ENCODE measurements around the gene USP16.
"Not testable (repeated sequence)": the region's sequence is repeated elsewhere in the genome, so short reads cannot be mapped to it uniquely, and the experiment has no call there.

The USP16 gene

DNA sequence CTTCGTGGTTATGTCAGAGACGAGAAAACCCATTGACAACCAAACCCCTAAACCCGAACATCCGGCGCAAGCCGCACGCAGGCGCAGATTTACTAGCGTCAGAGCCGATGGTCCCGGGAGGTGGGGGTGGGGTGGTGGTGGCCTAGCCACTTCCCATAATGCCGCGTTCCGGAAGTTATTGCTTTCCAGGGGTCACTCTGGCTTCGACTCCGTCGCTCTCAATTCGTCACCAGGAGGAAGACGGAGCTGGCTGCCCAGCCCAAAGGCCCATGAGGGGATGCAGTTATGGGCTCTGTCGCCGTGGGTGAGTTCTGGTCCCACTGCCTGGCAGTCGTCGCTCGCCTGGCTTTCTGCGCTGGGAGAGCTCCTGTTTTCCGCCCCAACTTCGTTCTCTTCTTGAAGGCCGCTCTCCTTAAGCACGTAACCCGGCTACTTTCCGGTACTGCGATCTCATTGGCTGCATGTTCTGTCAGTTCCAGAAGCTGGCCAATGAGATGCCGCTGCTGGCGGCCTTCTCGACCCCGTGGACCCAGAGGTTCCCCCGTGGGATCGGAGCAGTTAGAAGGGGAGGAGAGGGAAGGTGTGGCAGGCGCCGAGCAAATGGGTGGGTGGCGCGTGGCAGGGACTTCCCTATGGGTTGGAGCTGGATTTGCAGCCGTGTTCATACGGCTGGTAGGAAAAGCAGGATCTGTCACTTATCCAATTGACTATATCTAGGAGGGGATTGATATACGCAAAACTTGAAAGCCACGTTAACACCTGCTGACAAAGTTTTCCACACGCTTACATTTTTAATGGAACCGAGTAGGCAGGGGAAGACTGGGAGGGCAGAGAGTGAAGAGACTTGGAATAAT, at the start of gene USP16:
TSS of gene USP16 (plus strand) at position 195 of the 854 bp plus-strand sequence. CDS start 3,246 bp downstream, outside the sequence.
- Histone ChIP-seq H3K27me3 (replicated peaks; ENCODE audit: control insufficient read depth, insufficient read depth, low read length) (no peaks in the 10 kb centered on the region), H3K4me3 (replicated peaks; ENCODE audit: low read depth, low read length) (peak within 1 kb of the TSS; percentile 79), H3K36me3 (ENCODE audit: control insufficient read depth, insufficient read depth, low read length) (no peaks in the 10 kb centered on the region)
- TF ChIP-seq, protein P1, sequence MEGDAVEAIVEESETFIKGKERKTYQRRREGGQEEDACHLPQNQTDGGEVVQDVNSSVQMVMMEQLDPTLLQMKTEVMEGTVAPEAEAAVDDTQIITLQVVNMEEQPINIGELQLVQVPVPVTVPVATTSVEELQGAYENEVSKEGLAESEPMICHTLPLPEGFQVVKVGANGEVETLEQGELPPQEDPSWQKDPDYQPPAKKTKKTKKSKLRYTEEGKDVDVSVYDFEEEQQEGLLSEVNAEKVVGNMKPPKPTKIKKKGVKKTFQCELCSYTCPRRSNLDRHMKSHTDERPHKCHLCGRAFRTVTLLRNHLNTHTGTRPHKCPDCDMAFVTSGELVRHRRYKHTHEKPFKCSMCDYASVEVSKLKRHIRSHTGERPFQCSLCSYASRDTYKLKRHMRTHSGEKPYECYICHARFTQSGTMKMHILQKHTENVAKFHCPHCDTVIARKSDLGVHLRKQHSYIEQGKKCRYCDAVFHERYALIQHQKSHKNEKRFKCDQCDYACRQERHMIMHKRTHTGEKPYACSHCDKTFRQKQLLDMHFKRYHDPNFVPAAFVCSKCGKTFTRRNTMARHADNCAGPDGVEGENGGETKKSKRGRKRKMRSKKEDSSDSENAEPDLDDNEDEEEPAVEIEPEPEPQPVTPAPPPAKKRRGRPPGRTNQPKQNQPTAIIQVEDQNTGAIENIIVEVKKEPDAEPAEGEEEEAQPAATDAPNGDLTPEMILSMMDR (IDR thresholded peaks at IDR 0.05; ENCODE audit: insufficient read depth, low read length, poor library complexity, severe bottlenecking): no peak
- DNase-seq (ENCODE audit: extremely low read depth, insufficient read length): peak; percentile 98

DNA sequence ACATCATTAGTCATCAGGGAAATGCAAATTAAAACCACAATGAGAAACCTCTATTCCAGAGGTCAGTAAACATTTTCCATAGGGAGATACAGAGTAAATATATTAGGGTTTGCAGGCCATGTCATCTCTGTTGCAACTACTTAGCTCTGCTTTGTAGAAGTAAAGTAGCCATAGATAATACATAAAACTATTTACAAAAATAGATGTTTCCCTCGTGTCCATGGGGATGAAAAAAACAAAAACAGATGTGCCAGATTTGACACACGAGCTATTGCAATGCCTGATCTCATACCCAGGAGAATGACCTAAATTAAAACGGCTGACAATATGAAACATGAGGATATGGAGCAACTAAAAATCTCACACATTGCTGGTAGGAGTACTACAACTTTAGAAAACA, 49.1 kb upstream of the USP16 start:
- no peak overlapping the region for H3K4me3 ChIP-seq (replicated peaks; ENCODE audit: low read depth, low read length)
- TF ChIP-seq, protein P1 (IDR thresholded peaks at IDR 0.05; ENCODE audit: insufficient read depth, low read length, poor library complexity, severe bottlenecking): no peak
- no peak for DNase-seq (ENCODE audit: extremely low read depth, insufficient read length)
- no peaks in the 10 kb centered on the region for H3K27me3 ChIP-seq (replicated peaks; ENCODE audit: control insufficient read depth, insufficient read depth, low read length)
- H3K36me3 ChIP-seq (ENCODE audit: control insufficient read depth, insufficient read depth, low read length): peaks cover 4% of the 10 kb centered on the region

DNA sequence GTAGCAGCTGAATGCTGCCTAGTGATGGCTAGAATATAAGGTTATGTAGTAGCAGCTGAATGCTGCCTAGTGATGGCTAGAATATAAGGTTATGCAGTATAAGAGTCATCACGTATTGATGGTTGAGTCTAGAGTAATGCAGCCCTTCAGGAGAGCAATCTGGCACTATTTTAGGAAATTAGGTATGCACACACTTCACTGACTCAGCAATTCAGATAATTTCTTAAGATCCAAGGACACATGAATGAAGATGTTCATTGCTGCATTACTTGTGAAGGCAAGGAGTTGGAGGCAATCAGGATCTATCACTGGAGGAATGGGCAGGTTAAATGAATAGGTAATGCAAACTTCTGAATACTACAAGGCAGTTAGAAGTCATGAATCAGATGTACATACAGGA, 45.4 kb upstream of the USP16 start:
- TF ChIP-seq, protein P1 (IDR thresholded peaks at IDR 0.05; ENCODE audit: insufficient read depth, low read length, poor library complexity, severe bottlenecking): no peak
- Histone ChIP-seq H3K27me3 (replicated peaks; ENCODE audit: control insufficient read depth, insufficient read depth, low read length) (no peaks in the 10 kb centered on the region), H3K4me3 (replicated peaks; ENCODE audit: low read depth, low read length) (no peak overlapping the region), H3K36me3 (ENCODE audit: control insufficient read depth, insufficient read depth, low read length) (peaks cover 9% of the 10 kb centered on the region)
- no peak for DNase-seq (ENCODE audit: extremely low read depth, insufficient read length)

DNA sequence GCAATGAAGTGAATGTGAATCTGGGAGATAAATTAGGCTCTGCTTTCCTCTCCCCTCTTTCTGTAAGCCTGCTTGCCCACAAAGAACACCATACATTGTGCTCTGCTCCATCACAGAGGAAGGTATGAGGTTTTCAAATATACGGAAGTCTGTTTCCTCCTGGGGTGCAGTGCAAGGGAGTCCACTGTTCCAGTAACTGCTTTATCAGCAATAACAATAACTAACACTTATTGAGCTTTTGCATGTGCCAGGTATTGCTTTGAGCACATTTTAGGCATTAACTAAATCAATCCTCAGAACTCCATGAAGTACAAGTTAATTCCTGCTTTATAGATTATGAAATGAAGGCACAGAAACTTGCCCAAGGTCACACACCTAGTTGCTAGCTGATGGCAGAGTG, 41.8 kb upstream of the USP16 start:
- Histone ChIP-seq H3K27me3 (replicated peaks; ENCODE audit: control insufficient read depth, insufficient read depth, low read length) (no peaks in the 10 kb centered on the region), H3K36me3 (ENCODE audit: control insufficient read depth, insufficient read depth, low read length) (peaks cover 7% of the 10 kb centered on the region), H3K4me3 (replicated peaks; ENCODE audit: low read depth, low read length) (no peak overlapping the region)
- DNase-seq (ENCODE audit: extremely low read depth, insufficient read length): no peak
- TF ChIP-seq, protein P1 (IDR thresholded peaks at IDR 0.05; ENCODE audit: insufficient read depth, low read length, poor library complexity, severe bottlenecking): no peak

DNA sequence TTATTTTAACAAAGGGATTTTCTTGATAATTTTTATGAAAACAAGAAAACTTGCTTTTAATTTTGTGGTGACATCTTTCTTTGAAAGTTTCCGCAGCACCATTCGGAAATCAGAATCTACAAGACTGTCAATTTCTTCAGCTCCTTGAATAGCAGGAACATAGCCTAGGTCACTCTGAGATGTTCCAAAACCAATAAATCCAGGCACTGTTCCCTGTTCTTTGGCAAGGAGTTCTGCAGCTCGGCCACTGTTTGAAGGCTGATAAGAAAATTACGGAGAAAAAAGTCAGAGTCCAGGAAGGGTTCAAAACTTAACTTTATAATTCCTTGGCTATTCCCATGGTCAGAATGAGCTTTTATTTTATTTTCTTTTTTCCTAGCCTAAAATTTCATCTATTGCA, 37.8 kb upstream of the USP16 start:
- H3K27me3 ChIP-seq (replicated peaks; ENCODE audit: control insufficient read depth, insufficient read depth, low read length): no peaks in the 10 kb centered on the region
- DNase-seq (ENCODE audit: extremely low read depth, insufficient read length): no peak
- TF ChIP-seq, protein P1 (IDR thresholded peaks at IDR 0.05; ENCODE audit: insufficient read depth, low read length, poor library complexity, severe bottlenecking): no peak
- no peak overlapping the region for H3K4me3 ChIP-seq (replicated peaks; ENCODE audit: low read depth, low read length)
- peaks cover 7% of the 10 kb centered on the region for H3K36me3 ChIP-seq (ENCODE audit: control insufficient read depth, insufficient read depth, low read length)

DNA sequence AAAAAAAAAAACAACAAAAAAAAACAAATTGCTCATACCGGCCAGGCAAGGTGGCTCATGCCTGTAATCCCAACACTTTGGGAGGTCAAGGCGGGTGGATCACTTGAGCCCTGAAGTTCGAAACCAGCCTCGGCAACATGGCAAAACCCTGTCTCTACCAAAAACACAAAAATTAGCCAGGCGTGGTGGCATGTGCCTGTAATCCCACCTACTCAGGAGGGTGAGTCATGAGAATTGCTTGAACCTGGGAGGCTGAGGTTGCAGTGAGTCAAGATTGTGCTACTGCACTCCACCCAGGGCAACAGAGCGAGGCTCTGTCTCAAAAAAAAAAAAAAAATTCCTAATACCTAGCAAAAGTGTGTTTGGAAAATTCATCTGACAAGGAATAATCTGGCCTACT, 36.3 kb upstream of the USP16 start:
- not testable (repeated sequence) for H3K4me3 ChIP-seq (replicated peaks; ENCODE audit: low read depth, low read length); DNase-seq (ENCODE audit: extremely low read depth, insufficient read length); H3K36me3 ChIP-seq (ENCODE audit: control insufficient read depth, insufficient read depth, low read length); H3K27me3 ChIP-seq (replicated peaks; ENCODE audit: control insufficient read depth, insufficient read depth, low read length)

Measured in GM06990 (cell line).